HL-60 (cell line): ENCODE data around the gene STYX.

Experiments
- CTCF ChIP-seq: IDR thresholded peaks from one replicate; pipeline ENCODE4 v1.5.1; 2011; ENCODE audit warnings: low read length, control low read depth, inconsistent platforms; ENCODE audit not compliant: insufficient read depth
- POLR2AphosphoS5 ChIP-seq: IDR thresholded peaks from 2 replicates; pipeline ENCODE4 v1.6.1; 2012; ENCODE audit warnings: low read depth

- TF ChIP-seq CTCF: no peak
- no peak for TF ChIP-seq POLR2AphosphoS5
These were observed 36.9 kb upstream of the STYX start for GRCh38 chr14:52693036-52693435.
